Measurements from ENCODE around the gene CBFB.

CBFB gene

GRCh38 chr16:67016681-67017420, 12.1 kb upstream of the CBFB start:
- no peak for DNase-seq

- DNase-seq, result no peak
Measured at GRCh38 chr16:67017421-67017750, 11.6 kb upstream of the CBFB start.

GRCh38 chr16:67017810-67018488, 11.0 kb upstream of the CBFB start:
- peak; percentile 78 to 94 (median 90) for DNase-seq

- DNase-seq, result no peak
Measured at GRCh38 chr16:67019171-67019570, 9.8 kb upstream of the CBFB start.

GRCh38 chr16:67021321-67021720, 7.6 kb upstream of the CBFB start:
- DNase-seq, result no peak

GRCh38 chr16:67022531-67023214, 6.3 kb upstream of the CBFB start:
- no peak for DNase-seq

- DNase-seq, result no peak
Measured at GRCh38 chr16:67023689-67024088, 5.3 kb upstream of the CBFB start.

- DNase-seq, result peak in 2 of 3 experiments; percentile 4
Measured at GRCh38 chr16:67024384-67025209, 4.4 kb upstream of the CBFB start.

GRCh38 chr16:67025210-67025550, 3.8 kb upstream of the CBFB start:
- no peak for DNase-seq

GRCh38 chr16:67026570-67026969, 2.4 kb upstream of the CBFB start:
- no peak for DNase-seq

GRCh38 chr16:67027046-67027445, 1.9 kb upstream of the CBFB start:
- DNase-seq, result no peak

- no peak for DNase-seq
Measured at GRCh38 chr16:67028167-67028695, 718 bp upstream of the CBFB start.

- DNase-seq, result peak; percentile 49 to 86 (median 73)
Measured at GRCh38 chr16:67029254-67030096, 526 bp downstream of the CBFB start.

- DNase-seq, result no peak
Measured at GRCh38 chr16:67030221-67030962, 1.4 kb downstream of the CBFB start.

- no peak for DNase-seq
Measured at GRCh38 chr16:67034487-67034886, 5.5 kb downstream of the CBFB start.

- DNase-seq, result no peak
Measured at GRCh38 chr16:67035364-67035763, 6.4 kb downstream of the CBFB start.

GRCh38 chr16:67036323-67036741, 7.4 kb downstream of the CBFB start:
- peak in 2 of 3 experiments; percentile 2 to 18 for DNase-seq

- no peak for DNase-seq
Measured at GRCh38 chr16:67039260-67040020, 10.5 kb downstream of the CBFB start.

- DNase-seq, result no peak
Measured at GRCh38 chr16:67040166-67040565, 11.2 kb downstream of the CBFB start.

- DNase-seq, result no peak
Measured at GRCh38 chr16:67040906-67041305, 12.0 kb downstream of the CBFB start.
